ENCODE data around the gene SCARF1.

DNA sequence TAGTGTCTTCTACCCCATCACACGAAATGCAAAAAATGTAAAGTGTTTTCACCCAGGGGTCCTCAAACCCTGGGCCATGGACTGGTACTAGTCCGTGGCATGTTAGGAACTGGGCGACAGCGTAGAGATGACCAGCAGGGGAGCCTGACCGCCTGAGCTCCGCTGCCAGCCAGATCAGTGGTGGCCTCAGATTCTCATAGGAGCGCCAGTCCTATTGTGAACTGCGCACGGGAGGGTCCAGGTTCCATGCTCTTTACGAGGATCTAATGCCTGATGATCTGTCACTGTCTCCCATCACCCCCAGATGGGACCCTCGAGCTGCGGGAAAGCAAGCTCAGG lies 4.5 kb downstream of the SCARF1 start:
- TF ChIP-seq, protein P1, sequence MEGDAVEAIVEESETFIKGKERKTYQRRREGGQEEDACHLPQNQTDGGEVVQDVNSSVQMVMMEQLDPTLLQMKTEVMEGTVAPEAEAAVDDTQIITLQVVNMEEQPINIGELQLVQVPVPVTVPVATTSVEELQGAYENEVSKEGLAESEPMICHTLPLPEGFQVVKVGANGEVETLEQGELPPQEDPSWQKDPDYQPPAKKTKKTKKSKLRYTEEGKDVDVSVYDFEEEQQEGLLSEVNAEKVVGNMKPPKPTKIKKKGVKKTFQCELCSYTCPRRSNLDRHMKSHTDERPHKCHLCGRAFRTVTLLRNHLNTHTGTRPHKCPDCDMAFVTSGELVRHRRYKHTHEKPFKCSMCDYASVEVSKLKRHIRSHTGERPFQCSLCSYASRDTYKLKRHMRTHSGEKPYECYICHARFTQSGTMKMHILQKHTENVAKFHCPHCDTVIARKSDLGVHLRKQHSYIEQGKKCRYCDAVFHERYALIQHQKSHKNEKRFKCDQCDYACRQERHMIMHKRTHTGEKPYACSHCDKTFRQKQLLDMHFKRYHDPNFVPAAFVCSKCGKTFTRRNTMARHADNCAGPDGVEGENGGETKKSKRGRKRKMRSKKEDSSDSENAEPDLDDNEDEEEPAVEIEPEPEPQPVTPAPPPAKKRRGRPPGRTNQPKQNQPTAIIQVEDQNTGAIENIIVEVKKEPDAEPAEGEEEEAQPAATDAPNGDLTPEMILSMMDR (IDR thresholded peaks at IDR 0.05; ENCODE audit: low read length): no peak
- no peak for TF ChIP-seq EZH2 (IDR thresholded peaks at IDR 0.05; ENCODE audit: borderline replicate concordance, low read length)
